ENCODE measurements around the gene FOXD1. TPM values are rescaled to one million over a fixed set of nuclear protein-coding genes. Genes with fewer than 3 reads are reported as not detected.

The FOXD1 gene
- total RNA-seq, 1 donor from 2014 or later = 2.8 TPM

DNA sequence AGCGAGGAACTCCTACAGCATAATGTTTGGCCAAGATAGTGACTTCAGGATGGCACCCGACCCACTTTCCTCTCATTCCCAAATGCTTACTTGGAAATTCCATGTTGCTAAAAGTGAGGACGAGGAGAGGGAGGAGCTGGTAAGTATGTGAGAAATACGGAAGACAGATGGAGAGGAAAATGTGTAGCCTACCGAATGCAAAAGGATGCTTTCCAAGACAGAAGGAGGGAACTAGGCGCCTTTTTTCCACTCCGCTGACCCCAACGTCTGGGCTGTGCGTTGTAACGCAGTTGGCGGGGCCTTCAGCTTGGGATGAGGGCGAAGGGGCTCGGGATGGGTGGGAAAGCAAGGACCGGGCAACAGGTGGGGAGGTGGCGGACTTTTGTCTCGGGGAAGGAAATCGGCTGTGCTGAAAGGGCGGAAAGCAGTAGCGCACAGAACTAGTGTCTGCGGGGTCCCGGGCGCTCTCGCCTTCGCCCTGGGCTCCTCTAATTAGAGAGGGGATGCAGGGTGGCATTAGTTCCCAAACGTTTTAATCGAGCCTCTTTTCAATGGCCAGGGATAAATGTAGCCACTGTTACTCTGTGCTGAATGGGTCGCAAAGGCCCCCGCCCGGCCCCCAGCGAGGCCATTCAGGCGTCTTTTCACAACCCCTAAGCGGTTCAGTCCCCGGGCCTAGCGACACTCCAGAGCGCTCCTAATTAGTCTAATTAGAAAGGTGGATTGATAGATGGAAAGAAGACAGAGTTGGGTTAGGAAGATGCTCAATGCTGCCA is 12.6 kb downstream of the FOXD1 start:
- TF ChIP-seq, protein P1, sequence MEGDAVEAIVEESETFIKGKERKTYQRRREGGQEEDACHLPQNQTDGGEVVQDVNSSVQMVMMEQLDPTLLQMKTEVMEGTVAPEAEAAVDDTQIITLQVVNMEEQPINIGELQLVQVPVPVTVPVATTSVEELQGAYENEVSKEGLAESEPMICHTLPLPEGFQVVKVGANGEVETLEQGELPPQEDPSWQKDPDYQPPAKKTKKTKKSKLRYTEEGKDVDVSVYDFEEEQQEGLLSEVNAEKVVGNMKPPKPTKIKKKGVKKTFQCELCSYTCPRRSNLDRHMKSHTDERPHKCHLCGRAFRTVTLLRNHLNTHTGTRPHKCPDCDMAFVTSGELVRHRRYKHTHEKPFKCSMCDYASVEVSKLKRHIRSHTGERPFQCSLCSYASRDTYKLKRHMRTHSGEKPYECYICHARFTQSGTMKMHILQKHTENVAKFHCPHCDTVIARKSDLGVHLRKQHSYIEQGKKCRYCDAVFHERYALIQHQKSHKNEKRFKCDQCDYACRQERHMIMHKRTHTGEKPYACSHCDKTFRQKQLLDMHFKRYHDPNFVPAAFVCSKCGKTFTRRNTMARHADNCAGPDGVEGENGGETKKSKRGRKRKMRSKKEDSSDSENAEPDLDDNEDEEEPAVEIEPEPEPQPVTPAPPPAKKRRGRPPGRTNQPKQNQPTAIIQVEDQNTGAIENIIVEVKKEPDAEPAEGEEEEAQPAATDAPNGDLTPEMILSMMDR (IDR thresholded peaks at IDR 0.05; ENCODE audit: partially characterized antibody, unreplicated experiment) = no peak
- Mint-ChIP-seq H3K36me3 (ENCODE audit: unreplicated experiment) (peaks cover 2% of the 10 kb centered on the region), H3K27ac (ENCODE audit: unreplicated experiment) (no peak overlapping the region), H3K4me1 (ENCODE audit: low read depth, unreplicated experiment) (peaks cover 7% of the 10 kb centered on the region), H3K27me3 (ENCODE audit: unreplicated experiment) (peaks cover 30% of the 10 kb centered on the region), H3K9me3 (ENCODE audit: unreplicated experiment) (peaks cover 22% of the 10 kb centered on the region), H3K4me3 (ENCODE audit: unreplicated experiment) (peak overlapping the region; percentile 60)
- DNase-seq = no peak

DNA sequence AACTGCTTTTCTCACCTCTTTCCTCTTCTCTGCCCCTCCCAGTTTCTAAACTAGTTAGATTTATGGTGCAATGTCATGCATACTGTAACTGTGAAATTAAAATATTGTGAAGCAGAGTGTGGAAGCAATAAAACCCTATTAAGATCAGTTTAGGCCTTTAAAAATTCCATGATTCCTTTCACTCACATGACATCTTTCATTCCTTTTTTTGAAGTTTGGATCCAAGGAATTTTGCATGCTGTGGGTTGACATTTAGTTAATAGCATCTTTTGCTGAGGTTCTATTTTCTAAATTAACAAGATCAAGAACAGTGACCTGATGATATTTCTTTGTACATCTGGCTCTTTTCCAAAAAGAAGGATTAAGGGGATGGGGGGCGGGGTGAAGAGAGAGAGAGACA is 13.7 kb downstream of the FOXD1 start:
- Mint-ChIP-seq H3K4me3 (ENCODE audit: unreplicated experiment) (no peak overlapping the region), H3K36me3 (ENCODE audit: unreplicated experiment) (no peaks in the 10 kb centered on the region), H3K27ac (ENCODE audit: unreplicated experiment) (no peak overlapping the region), H3K27me3 (ENCODE audit: unreplicated experiment) (peaks cover 26% of the 10 kb centered on the region), H3K4me1 (ENCODE audit: low read depth, unreplicated experiment) (peaks cover 7% of the 10 kb centered on the region), H3K9me3 (ENCODE audit: unreplicated experiment) (peaks cover 18% of the 10 kb centered on the region)
- DNase-seq = no peak
- TF ChIP-seq, protein P1 (IDR thresholded peaks at IDR 0.05; ENCODE audit: partially characterized antibody, unreplicated experiment) = no peak

DNA sequence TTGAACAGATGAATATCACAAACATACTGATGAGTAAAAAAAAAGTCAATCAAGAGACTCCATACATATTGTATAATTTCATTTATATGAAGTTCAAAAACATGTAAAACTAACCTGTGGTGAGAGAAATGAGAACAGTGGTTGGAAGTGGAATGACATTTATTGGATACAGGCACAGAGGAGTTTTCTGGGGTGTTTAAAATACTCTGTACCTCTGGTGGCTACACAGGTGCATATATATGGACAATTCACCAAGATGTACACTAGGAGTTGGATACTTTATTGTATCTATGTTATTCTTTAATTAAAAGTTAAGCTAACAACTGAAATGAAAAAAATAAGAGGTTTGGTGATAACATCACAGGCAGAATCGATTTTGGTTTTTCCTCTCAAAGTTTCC is 14.1 kb downstream of the FOXD1 start:
- Mint-ChIP-seq H3K4me1 (ENCODE audit: low read depth, unreplicated experiment) (peaks cover 7% of the 10 kb centered on the region), H3K9me3 (ENCODE audit: unreplicated experiment) (peaks cover 15% of the 10 kb centered on the region), H3K36me3 (ENCODE audit: unreplicated experiment) (no peaks in the 10 kb centered on the region), H3K27ac (ENCODE audit: unreplicated experiment) (no peak overlapping the region), H3K4me3 (ENCODE audit: unreplicated experiment) (no peak overlapping the region), H3K27me3 (ENCODE audit: unreplicated experiment) (peaks cover 23% of the 10 kb centered on the region)
- no peak for DNase-seq
- TF ChIP-seq, protein P1 (IDR thresholded peaks at IDR 0.05; ENCODE audit: partially characterized antibody, unreplicated experiment) = peak; percentile 35

DNA sequence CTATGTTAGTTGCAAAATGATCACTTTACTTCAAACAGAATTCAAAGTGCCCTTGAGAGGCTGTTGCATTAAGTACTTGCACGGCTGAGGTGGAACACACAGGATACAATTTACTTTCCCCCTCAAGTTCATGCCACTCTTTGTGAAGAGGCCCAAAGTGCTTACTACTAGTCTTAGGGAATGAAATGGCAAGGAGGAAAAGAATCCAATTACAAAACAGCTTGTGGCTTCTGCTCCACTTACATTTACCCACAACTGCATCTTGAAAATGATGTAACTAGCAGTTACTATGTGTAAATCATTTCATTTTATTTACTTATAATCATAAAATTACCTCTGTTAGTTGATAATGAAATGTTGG is 14.6 kb downstream of the FOXD1 start:
- H3K27ac Mint-ChIP-seq (ENCODE audit: unreplicated experiment) = no peak overlapping the region
- peaks cover 7% of the 10 kb centered on the region for H3K4me1 Mint-ChIP-seq (ENCODE audit: low read depth, unreplicated experiment)
- H3K36me3 Mint-ChIP-seq (ENCODE audit: unreplicated experiment) = no peaks in the 10 kb centered on the region
- TF ChIP-seq, protein P1 (IDR thresholded peaks at IDR 0.05; ENCODE audit: partially characterized antibody, unreplicated experiment) = no peak
- H3K4me3 Mint-ChIP-seq (ENCODE audit: unreplicated experiment) = no peak overlapping the region
- H3K9me3 Mint-ChIP-seq (ENCODE audit: unreplicated experiment) = peaks cover 14% of the 10 kb centered on the region
- DNase-seq = no peak
- peaks cover 20% of the 10 kb centered on the region for H3K27me3 Mint-ChIP-seq (ENCODE audit: unreplicated experiment)

DNA sequence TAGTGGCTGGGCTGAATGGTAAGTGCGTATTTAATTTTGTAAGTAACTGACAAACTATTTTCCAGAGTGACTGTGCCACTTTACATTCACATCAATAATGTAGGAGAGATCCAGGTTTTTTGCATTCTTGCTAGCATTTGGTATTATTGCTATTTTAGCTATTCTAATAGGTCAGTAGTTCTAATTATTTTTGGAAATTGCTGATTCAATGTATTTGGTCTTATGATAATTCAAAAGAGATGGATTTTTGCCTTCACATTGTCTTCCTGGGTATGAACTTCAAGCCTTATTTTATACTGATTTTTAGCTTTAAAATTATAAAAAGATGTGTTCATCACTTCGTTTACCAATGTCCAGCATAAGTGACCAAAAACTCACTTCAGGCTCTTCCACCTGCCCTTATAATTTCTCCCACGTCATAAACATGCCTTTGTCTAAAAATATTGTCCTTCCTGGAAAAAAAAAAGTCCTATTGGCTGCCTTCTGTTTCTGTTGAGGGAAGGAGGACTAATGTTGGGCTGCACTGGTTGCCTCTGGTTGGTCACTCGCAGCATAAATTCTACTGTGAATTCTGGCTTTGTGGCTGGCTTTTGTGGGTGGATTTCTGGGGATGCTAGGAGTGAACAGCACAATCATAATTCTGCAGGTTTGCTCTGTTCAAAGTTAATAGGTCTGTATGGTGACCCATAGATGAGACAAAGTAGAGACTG is 15.2 kb downstream of the FOXD1 start:
- no peaks in the 10 kb centered on the region for H3K36me3 Mint-ChIP-seq (ENCODE audit: unreplicated experiment)
- H3K9me3 Mint-ChIP-seq (ENCODE audit: unreplicated experiment) = peaks cover 14% of the 10 kb centered on the region
- TF ChIP-seq, protein P1 (IDR thresholded peaks at IDR 0.05; ENCODE audit: partially characterized antibody, unreplicated experiment) = no peak
- no peak overlapping the region for H3K4me3 Mint-ChIP-seq (ENCODE audit: unreplicated experiment)
- no peak overlapping the region for H3K27ac Mint-ChIP-seq (ENCODE audit: unreplicated experiment)
- peaks cover 7% of the 10 kb centered on the region for H3K4me1 Mint-ChIP-seq (ENCODE audit: low read depth, unreplicated experiment)
- DNase-seq = no peak
- H3K27me3 Mint-ChIP-seq (ENCODE audit: unreplicated experiment) = peaks cover 18% of the 10 kb centered on the region

All from glutamatergic neuron (in vitro differentiated cells).